ENCODE measurements around the gene ARMC7. TPM values are rescaled to one million over a fixed set of nuclear protein-coding genes. Genes with fewer than 3 reads are reported as not detected.
A peak's percentile ranks its signal among the peaks of the same experiment; 100 is the strongest.
"Not testable (repeated sequence)": the region's sequence is repeated elsewhere in the genome, so short reads cannot be mapped to it uniquely, and the experiment has no call there.

The ARMC7 gene
- total and polyA plus RNA-seq, 11 donors: 3.9 to 7.9 (median 5.2) TPM

- TF ChIP-seq POLR2A (IDR thresholded peaks at IDR 0.05): no peak
- TF ChIP-seq CTCF (IDR thresholded peaks at IDR 0.05): no peak
- Histone ChIP-seq H3K27ac (peak overlapping the region in 7 of 12 donors; percentile 23 to 62 (median 46)), H3K9me3 (no peaks in the 10 kb centered on the region), H3K4me3 (no peak overlapping the region), H3K36me3 (peaks cover 0 to 22% (median 12%) of the 10 kb centered on the region in 9 donors), H3K4me1 (peaks cover 0 to 29% (median 9%) of the 10 kb centered on the region in 12 donors), H3K27me3 (no peaks in the 10 kb centered on the region)
- WGBS, 4 donors: 65 to 73% (median 67%) methylated on average over 18 to 19 of the region's 19 CpGs
- intact Hi-C loops (cut with DNase I): loop anchor here in 1 of 10 donors (10.0 kb wide), 1 partner anchor 159 kb away; no protein-coding TSS in a partner anchor
- peak in 4 of 5 donors; percentile 48 to 80 (median 68) for DNase-seq
- peak in 3 of 4 donors; percentile 80 to 86 (median 81) for ATAC-seq
Observed at GRCh38 chr17:75124041-75124818, 14.5 kb downstream of the ARMC7 start.

- TF ChIP-seq POLR2A (IDR thresholded peaks at IDR 0.05) (no peak), CTCF (IDR thresholded peaks at IDR 0.05) (no peak)
- Histone ChIP-seq H3K4me1 (peaks cover 0 to 29% (median 9%) of the 10 kb centered on the region in 12 donors), H3K27me3 (no peaks in the 10 kb centered on the region), H3K9me3 (no peaks in the 10 kb centered on the region), H3K4me3 (no peak overlapping the region), H3K27ac (peak overlapping the region in 7 of 12 donors; percentile 9 to 58 (median 46)), H3K36me3 (peaks cover 0 to 26% (median 17%) of the 10 kb centered on the region in 9 donors)
- DNase-seq (no peak), ATAC-seq (peak in 1 of 4 donors; percentile 5)
- 84 to 93% (median 90%) methylated on average over 4 of the region's 4 CpGs for WGBS, 4 donors
- intact Hi-C loops (cut with DNase I): loop anchor here in 1 of 10 donors (10.0 kb wide), 1 partner anchor 160 kb away; no protein-coding TSS in a partner anchor
Observed at GRCh38 chr17:75124819-75125162, 15.0 kb downstream of the ARMC7 start.

- DNase-seq (no peak), ATAC-seq (no peak)
- Histone ChIP-seq H3K27ac (no peak overlapping the region), H3K36me3 (peaks cover 0 to 26% (median 18%) of the 10 kb centered on the region in 9 donors), H3K27me3 (no peaks in the 10 kb centered on the region), H3K4me3 (no peak overlapping the region), H3K9me3 (no peaks in the 10 kb centered on the region), H3K4me1 (peaks cover 0 to 34% (median 9%) of the 10 kb centered on the region in 12 donors)
- intact Hi-C loops (cut with DNase I): loop anchor here in 1 of 10 donors (10.0 kb wide), 1 partner anchor 161 kb away; no protein-coding TSS in a partner anchor
- WGBS, 4 donors: 49 to 59% (median 54%) methylated on average over 3 of the region's 3 CpGs
- TF ChIP-seq POLR2A (IDR thresholded peaks at IDR 0.05): no peak
- no peak for TF ChIP-seq CTCF (IDR thresholded peaks at IDR 0.05)
Observed at GRCh38 chr17:75125984-75126383, 16.2 kb downstream of the ARMC7 start.

DNA sequence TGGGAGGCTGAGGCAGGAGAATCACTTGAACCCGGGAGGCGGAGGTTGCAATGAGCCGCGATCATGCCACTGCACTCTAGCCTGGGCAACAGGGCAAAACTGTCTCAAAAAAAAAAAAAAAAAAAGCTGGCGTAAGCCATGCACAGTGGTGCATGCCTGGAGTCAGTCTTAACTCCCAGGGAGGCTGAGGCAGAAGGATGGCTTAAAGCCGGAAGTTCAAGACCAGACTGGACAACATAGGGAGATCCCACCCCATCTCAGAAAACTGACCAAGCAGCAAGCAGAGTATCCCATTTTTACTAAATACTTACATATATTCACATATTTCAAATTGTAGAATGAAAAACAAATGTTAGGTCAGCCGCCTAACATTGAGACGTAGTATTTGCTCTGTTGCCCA, 17.2 kb downstream of the ARMC7 start:
- no peaks in the 10 kb centered on the region for H3K27me3 ChIP-seq
- H3K4me3 ChIP-seq: no peak overlapping the region
- H3K4me1 ChIP-seq: peaks cover 0 to 36% (median 11%) of the 10 kb centered on the region in 12 donors
- H3K9me3 ChIP-seq: no peaks in the 10 kb centered on the region
- no peak for TF ChIP-seq POLR2A (IDR thresholded peaks at IDR 0.05)
- TF ChIP-seq CTCF (IDR thresholded peaks at IDR 0.05): no peak
- peaks cover 0 to 19% (median 11%) of the 10 kb centered on the region in 9 donors for H3K36me3 ChIP-seq
- DNase-seq (no peak), ATAC-seq (no peak)
- WGBS, 4 donors: 85 to 97% (median 92%) methylated on average over 8 of the region's 8 CpGs
- no peak overlapping the region for H3K27ac ChIP-seq
- intact Hi-C loops (cut with DNase I): loop anchor here in 1 of 10 donors (10.0 kb wide), 1 partner anchor 162 kb away; no protein-coding TSS in a partner anchor

- ATAC-seq, DNase-seq, H3K4me3 ChIP-seq, H3K27me3 ChIP-seq, H3K27ac ChIP-seq, H3K9me3 ChIP-seq: not testable (repeated sequence)
- 92 to 97% (median 93%) methylated on average over 5 of the region's 5 CpGs for WGBS, 4 donors
- Histone ChIP-seq H3K36me3 (peaks cover 0 to 19% (median 11%) of the 10 kb centered on the region in 9 donors), H3K4me1 (peaks cover 0 to 42% (median 16%) of the 10 kb centered on the region in 12 donors)
- intact Hi-C loops (cut with DNase I): loop anchor here in 1 of 10 donors (10.0 kb wide), 1 partner anchor 163 kb away; no protein-coding TSS in a partner anchor
Observed at GRCh38 chr17:75127936-75128335, 18.2 kb downstream of the ARMC7 start.

Data from heart left ventricle (tissue), 16 donors.